WTC11 (cell line): ENCODE results near the gene SHMT1. TPM values are rescaled to one million over a fixed set of nuclear protein-coding genes. Genes with fewer than 3 reads are reported as not detected.
"Not testable (repeated sequence)": the region's sequence is repeated elsewhere in the genome, so short reads cannot be mapped to it uniquely, and the experiment has no call there.

Experiments
- ATAC-seq: fragments of 200-7000 bp; cut with Tn5 transposase; 2 replicates; pipeline ENCODE4 v1.10.0; 2021; ENCODE audit warnings: mild to moderate bottlenecking, moderate library complexity
- CTCF ChIA-PET: fragments of 300-600 bp; sonication (Branson Sonifier 250); formaldehyde crosslinking; loops from one replicate; lab custom pipeline; 2021; ENCODE audit warnings: antibody characterized with exemption; lab: Charles Lee
- POLR2A ChIA-PET: fragments of 350-600 bp; sonication (Branson Sonifier 250); formaldehyde crosslinking; loops from one replicate; lab custom pipeline; 2021; ENCODE audit warnings: antibody characterized with exemption; lab: Charles Lee
- DNase-seq: peaks from one replicate; pipeline ENCODE4 v3.0.0; 2021; ENCODE audit warnings: low spot score
- H3K27ac Mint-ChIP-seq: 2 replicates; pipeline ENCODE4 v1.8.0; 2021; ENCODE audit warnings: mixed read lengths
- H3K27me3 Mint-ChIP-seq: 2 replicates; pipeline ENCODE4 v1.8.0; 2021; ENCODE audit warnings: low read depth, mild to moderate bottlenecking, moderate library complexity, mixed read lengths
- H3K36me3 Mint-ChIP-seq: 2 replicates; pipeline ENCODE4 v1.8.0; 2021; ENCODE audit warnings: mixed read lengths
- H3K4me1 Mint-ChIP-seq: 2 replicates; pipeline ENCODE4 v1.8.0; 2022; ENCODE audit warnings: mixed read lengths
- H3K4me3 Mint-ChIP-seq: 2 replicates; pipeline ENCODE4 v1.8.0; 2021; ENCODE audit warnings: mild to moderate bottlenecking, moderate library complexity, mixed read lengths
- H3K9me3 Mint-ChIP-seq: 2 replicates; pipeline ENCODE4 v1.8.0; 2021; ENCODE audit warnings: mixed read lengths
- ATF1 ChIP-seq: sonication (generic); formaldehyde crosslinking; IDR thresholded peaks from 2 replicates; pipeline ENCODE4 v1.8.1; 2023; ENCODE audit warnings: mild to moderate bottlenecking, moderate library complexity, missing genetic modification reagents
- CREM ChIP-seq: sonication (generic); formaldehyde crosslinking; IDR thresholded peaks from 2 replicates; pipeline ENCODE4 v1.8.1; 2022; ENCODE audit warnings: mild to moderate bottlenecking, missing genetic modification reagents, moderate library complexity
- E2F1 ChIP-seq: sonication (generic); formaldehyde crosslinking; IDR thresholded peaks from 2 replicates; pipeline ENCODE4 v1.8.0; 2022; ENCODE audit warnings: mild to moderate bottlenecking, missing genetic modification reagents
- E2F4 ChIP-seq: sonication (generic); formaldehyde crosslinking; IDR thresholded peaks from 2 replicates; pipeline ENCODE4 v1.8.1; 2022; ENCODE audit warnings: low read depth, mild to moderate bottlenecking, moderate library complexity, missing genetic modification reagents, borderline replicate concordance
- E2F5 ChIP-seq: sonication (generic); formaldehyde crosslinking; IDR thresholded peaks from 2 replicates; pipeline ENCODE4 v1.8.1; 2022; ENCODE audit warnings: mild to moderate bottlenecking, moderate library complexity, missing genetic modification reagents
- ELF4 ChIP-seq: sonication (generic); formaldehyde crosslinking; IDR thresholded peaks from 2 replicates; pipeline ENCODE4 v1.8.1; 2022; ENCODE audit warnings: low read depth, mild to moderate bottlenecking, moderate library complexity, missing genetic modification reagents
- ETV6 ChIP-seq: sonication (generic); formaldehyde crosslinking; IDR thresholded peaks from 2 replicates; pipeline ENCODE4 v1.8.1; 2022; ENCODE audit warnings: mild to moderate bottlenecking, missing genetic modification reagents
- IRF1 ChIP-seq: sonication (generic); formaldehyde crosslinking; IDR thresholded peaks from 2 replicates; pipeline ENCODE4 v1.8.0; 2023; ENCODE audit warnings: missing genetic modification reagents
- MAX ChIP-seq: sonication (generic); formaldehyde crosslinking; IDR thresholded peaks from 2 replicates; pipeline ENCODE4 v1.8.0; 2022; ENCODE audit warnings: mild to moderate bottlenecking, missing genetic modification reagents
- MXD4 ChIP-seq: fragments of 250-450 bp; sonication (Bioruptor Pico); IDR thresholded peaks from 2 replicates; pipeline ENCODE4 v1.8.0; 2021; ENCODE audit warnings: mild to moderate bottlenecking, moderate library complexity, borderline replicate concordance
- NFATC4 ChIP-seq: fragments of 250-450 bp; sonication (Bioruptor Pico); IDR thresholded peaks from 2 replicates; pipeline ENCODE4 v1.9.0; 2021; ENCODE audit warnings: mild to moderate bottlenecking
- NR2C2 ChIP-seq: sonication (generic); formaldehyde crosslinking; IDR thresholded peaks from 2 replicates; pipeline ENCODE4 v1.8.0; 2022; ENCODE audit warnings: mild to moderate bottlenecking, missing genetic modification reagents
- RELA ChIP-seq: sonication (generic); formaldehyde crosslinking; IDR thresholded peaks from 2 replicates; pipeline ENCODE4 v1.8.1; 2022; ENCODE audit warnings: missing genetic modification reagents, mild to moderate bottlenecking, borderline replicate concordance
- SOX15 ChIP-seq: fragments of 250-450 bp; sonication (Bioruptor Pico); IDR thresholded peaks from 2 replicates; pipeline ENCODE4 v1.9.0; 2021; ENCODE audit warnings: mild to moderate bottlenecking
- SP1 ChIP-seq: sonication (generic); formaldehyde crosslinking; conservative IDR thresholded peaks from 2 replicates; pipeline ENCODE4 v1.8.1; 2022; ENCODE audit warnings: missing genetic modification reagents
- TEAD1 ChIP-seq: sonication (generic); formaldehyde crosslinking; IDR thresholded peaks from 2 replicates; pipeline ENCODE4 v1.8.0; 2022; ENCODE audit warnings: mild to moderate bottlenecking, missing genetic modification reagents
- USF1 ChIP-seq: sonication (generic); formaldehyde crosslinking; IDR thresholded peaks from 2 replicates; pipeline ENCODE4 v1.8.0; 2022; ENCODE audit warnings: mild to moderate bottlenecking, missing genetic modification reagents
- USF2 ChIP-seq: sonication (generic); formaldehyde crosslinking; IDR thresholded peaks from 2 replicates; pipeline ENCODE4 v1.8.1; 2023; ENCODE audit warnings: mild to moderate bottlenecking, missing genetic modification reagents, moderate library complexity
- ZNF219 ChIP-seq: sonication (generic); formaldehyde crosslinking; IDR thresholded peaks from 2 replicates; pipeline ENCODE4 v1.8.0; 2023; ENCODE audit warnings: missing genetic modification reagents, mild to moderate bottlenecking, borderline replicate concordance
- total RNA-seq: library from RNA; stranded (reverse); gene quantifications from 3 replicates; pipeline ENCODE4 v1.2.3, GENCODE V29; 2021

The SHMT1 gene
- total RNA-seq, 1 experiment from 2014 or later: 49.2 TPM

GRCh38 chr17:18379246-18380146 lies 16.1 kb upstream of the SHMT1 start (continued):
- TF ChIP-seq E2F4 (CRISPR knock-in tag): no peak

- ATAC-seq, H3K4me3 Mint-ChIP-seq, H3K27me3 Mint-ChIP-seq, H3K27ac Mint-ChIP-seq, H3K4me1 Mint-ChIP-seq, H3K36me3 Mint-ChIP-seq, POLR2A ChIA-PET, DNase-seq: not testable (repeated sequence)
- peaks cover 13% of the 10 kb centered on the region for H3K9me3 Mint-ChIP-seq
- CTCF ChIA-PET: interaction anchor here (0.7 kb wide), 1 partner anchor 16 kb away, joined by 3 read pairs; no protein-coding TSS in a partner anchor
These were observed 15.3 kb upstream of the SHMT1 start for GRCh38 chr17:18378614-18379013.

GRCh38 chr17:18378205-18378505 lies 14.8 kb upstream of the SHMT1 start:
- ATAC-seq: no peak
- ChIA-PET POLR2A (no interaction called here), CTCF (no interaction called here)
- DNase-seq: no peak
- peaks cover 13% of the 10 kb centered on the region for H3K9me3 Mint-ChIP-seq
- peaks cover 7% of the 10 kb centered on the region for H3K4me1 Mint-ChIP-seq
- no peak overlapping the region for H3K27ac Mint-ChIP-seq
- TF ChIP-seq NFATC4 (CRISPR knock-in tag) (no peak), USF2 (CRISPR knock-in tag) (no peak), ELF4 (CRISPR knock-in tag) (no peak), E2F1 (CRISPR knock-in tag) (no peak), SP1 (no peak), ETV6 (CRISPR knock-in tag) (no peak), ZNF219 (no peak), ATF1 (CRISPR knock-in tag) (no peak), RELA (CRISPR knock-in tag) (no peak), USF1 (CRISPR knock-in tag) (no peak), E2F5 (no peak), MXD4 (CRISPR knock-in tag) (no peak), SOX15 (CRISPR knock-in tag) (no peak), MAX (CRISPR knock-in tag) (no peak), IRF1 (CRISPR knock-in tag) (no peak), CREM (no peak), TEAD1 (CRISPR knock-in tag) (no peak), NR2C2 (no peak)
- TF ChIP-seq, all 79 proteins: peak for 0
- Mint-ChIP-seq H3K4me3 (no peak overlapping the region), H3K36me3 (peaks cover 7% of the 10 kb centered on the region), H3K27me3 (peaks cover 2% of the 10 kb centered on the region; the same call in 1 of the 2 replicates)
